Activated naive CD4-positive, alpha-beta T cell treated with anti-CD3 and anti-CD28 coated beads for 36 hours (primary cell): ENCODE measurements around the gene S100A7. TPM values are rescaled to one million over a fixed set of nuclear protein-coding genes. Genes with fewer than 3 reads are reported as not detected.
"Not testable (repeated sequence)": the region's sequence is repeated elsewhere in the genome, so short reads cannot be mapped to it uniquely, and the experiment has no call there.

Experiments used
- CTCF ChIA-PET: fragments of 350-600 bp; sonication (Branson Sonifier 250); formaldehyde crosslinking; loops from one replicate; lab custom pipeline; 2021; ENCODE audit warnings: antibody characterized with exemption; lab: Charles Lee
- DNase-seq: peaks from one replicate; pipeline ENCODE4 v3.0.0-alpha.2; 2020
- H3K27ac Mint-ChIP-seq: one replicate; pipeline ENCODE4 v1.8.0; 2021; ENCODE audit warnings: mild to moderate bottlenecking, mixed read lengths
- H3K27me3 Mint-ChIP-seq: one replicate; pipeline ENCODE4 v1.8.0; 2021; ENCODE audit warnings: low read depth, mixed read lengths
- H3K36me3 Mint-ChIP-seq: one replicate; pipeline ENCODE4 v1.8.0; 2021; ENCODE audit warnings: low read depth, mixed read lengths
- H3K4me1 Mint-ChIP-seq: one replicate; pipeline ENCODE4 v1.8.0; 2021; ENCODE audit warnings: low read depth, mixed read lengths
- H3K4me3 Mint-ChIP-seq: one replicate; pipeline ENCODE4 v1.8.0; 2021; ENCODE audit warnings: mild to moderate bottlenecking, moderate library complexity, mixed read lengths
- H3K9me3 Mint-ChIP-seq: one replicate; pipeline ENCODE4 v1.8.0; 2021; ENCODE audit warnings: mixed read lengths
- intact Hi-C: fragments of 100-400 bp; cut with micrococcal nuclease; formaldehyde crosslinking; loops from one replicate; pipeline ENCODE4 v1.15.1; 2023
- total RNA-seq, 2 experiments: library from RNA; stranded (reverse); gene quantifications; one replicate each; pipeline ENCODE4 v1.2.3, GENCODE V29; 2021

Gene S100A7
- total RNA-seq, 2 experiments from 2014 or later, result not detected

- Mint-ChIP-seq H3K4me3 (no peak overlapping the region), H3K4me1 (no peaks in the 10 kb centered on the region), H3K27ac (no peak overlapping the region)
These were observed 32.3 kb downstream of the S100A7 start for GRCh38 chr1:153428073-153428638.

GRCh38 chr1:153426809-153427208, 33.6 kb downstream of the S100A7 start:
- no peak for DNase-seq
- CTCF ChIA-PET, result no interaction called here
- intact Hi-C loops, result no loop called here
- Mint-ChIP-seq H3K4me3 (no peak overlapping the region), H3K9me3 (no peaks in the 10 kb centered on the region), H3K27me3 (peaks cover 22% of the 10 kb centered on the region), H3K36me3 (no peaks in the 10 kb centered on the region), H3K4me1 (no peaks in the 10 kb centered on the region), H3K27ac (no peak overlapping the region)

More at GRCh38 chr1:153428073-153428638, 32.3 kb downstream of the S100A7 start:
- intact Hi-C loops, result no loop called here
- H3K27me3 Mint-ChIP-seq, result peaks cover 22% of the 10 kb centered on the region
- H3K36me3 Mint-ChIP-seq, result no peaks in the 10 kb centered on the region
- H3K9me3 Mint-ChIP-seq, result no peaks in the 10 kb centered on the region
- DNase-seq, result no peak
- CTCF ChIA-PET, result no interaction called here

- CTCF ChIA-PET, result no interaction called here
- H3K36me3 Mint-ChIP-seq, result no peaks in the 10 kb centered on the region
- DNase-seq, result peak; percentile 84
- H3K4me1 Mint-ChIP-seq, result no peaks in the 10 kb centered on the region
- H3K9me3 Mint-ChIP-seq, result no peaks in the 10 kb centered on the region
- no peak overlapping the region for H3K27ac Mint-ChIP-seq
- H3K27me3 Mint-ChIP-seq, result peaks cover 27% of the 10 kb centered on the region
- H3K4me3 Mint-ChIP-seq, result no peak overlapping the region
- intact Hi-C loops, result loop anchor here (1.0 kb wide), 1 partner anchor 30 kb away; no protein-coding TSS in a partner anchor
These were observed 37.9 kb downstream of the S100A7 start for GRCh38 chr1:153422450-153423068.

GRCh38 chr1:153420306-153420705, 40.1 kb downstream of the S100A7 start:
- CTCF ChIA-PET, result interaction anchor here (1.7 kb wide), 1 partner anchor 67 kb away, joined by 4 read pairs; no protein-coding TSS in a partner anchor
- Mint-ChIP-seq H3K27me3 (peaks cover 21% of the 10 kb centered on the region), H3K9me3 (no peaks in the 10 kb centered on the region), H3K36me3 (no peaks in the 10 kb centered on the region), H3K27ac (no peak overlapping the region), H3K4me1 (no peaks in the 10 kb centered on the region), H3K4me3 (no peak overlapping the region)
- intact Hi-C loops, result no loop called here
- no peak for DNase-seq

- H3K36me3 Mint-ChIP-seq, H3K4me3 Mint-ChIP-seq, CTCF ChIA-PET, H3K9me3 Mint-ChIP-seq, DNase-seq, H3K4me1 Mint-ChIP-seq, H3K27ac Mint-ChIP-seq, intact Hi-C loops: not testable (repeated sequence)
- peaks cover 13% of the 10 kb centered on the region for H3K27me3 Mint-ChIP-seq
These were observed 41.0 kb downstream of the S100A7 start for GRCh38 chr1:153419436-153419793.

- H3K4me3 Mint-ChIP-seq, H3K27ac Mint-ChIP-seq, H3K9me3 Mint-ChIP-seq, H3K36me3 Mint-ChIP-seq, DNase-seq, CTCF ChIA-PET, intact Hi-C loops, H3K4me1 Mint-ChIP-seq: not testable (repeated sequence)
- peaks cover 13% of the 10 kb centered on the region for H3K27me3 Mint-ChIP-seq
These were observed 41.6 kb downstream of the S100A7 start for GRCh38 chr1:153418758-153419435.

- H3K27me3 Mint-ChIP-seq, result peaks cover 13% of the 10 kb centered on the region
- no peak overlapping the region for H3K4me3 Mint-ChIP-seq
- intact Hi-C loops, result no loop called here
- CTCF ChIA-PET, result no interaction called here
- H3K27ac Mint-ChIP-seq, result no peak overlapping the region
- no peak for DNase-seq
- H3K36me3 Mint-ChIP-seq, result no peaks in the 10 kb centered on the region
- no peaks in the 10 kb centered on the region for H3K4me1 Mint-ChIP-seq
- peaks cover 2% of the 10 kb centered on the region for H3K9me3 Mint-ChIP-seq
These were observed 43.1 kb downstream of the S100A7 start for GRCh38 chr1:153417136-153417888.

GRCh38 chr1:153415850-153416570, 44.4 kb downstream of the S100A7 start, which contains the start of gene S100A7A:
S100A7A (plus strand) TSS chr1:153416520; CDS start chr1:153418083, 1,563 bp downstream.
- H3K4me3 Mint-ChIP-seq, result no peak within 1 kb of the TSS
- H3K36me3 Mint-ChIP-seq, result no peaks in the 10 kb centered on the region
- H3K27ac Mint-ChIP-seq, result no peak within 1 kb of the TSS
- peaks cover 7% of the 10 kb centered on the region for H3K9me3 Mint-ChIP-seq
- peaks cover 13% of the 10 kb centered on the region for H3K27me3 Mint-ChIP-seq
- no peaks in the 10 kb centered on the region for H3K4me1 Mint-ChIP-seq
- CTCF ChIA-PET, result no interaction called here
- no peak for DNase-seq
- intact Hi-C loops, result no loop called here

- H3K36me3 Mint-ChIP-seq, DNase-seq, H3K27ac Mint-ChIP-seq, H3K27me3 Mint-ChIP-seq, H3K4me1 Mint-ChIP-seq, CTCF ChIA-PET, H3K4me3 Mint-ChIP-seq, intact Hi-C loops: not testable (repeated sequence)
- peaks cover 11% of the 10 kb centered on the region for H3K9me3 Mint-ChIP-seq
These were observed 46.5 kb downstream of the S100A7 start for GRCh38 chr1:153413961-153414360.

Other genes with a start within 250 kb of the S100A7 start
- not detected for gene PRR9, start 243.1 kb downstream of the S100A7 start, total RNA-seq
- gene LORICRIN, start 201.0 kb downstream of the S100A7 start, total RNA-seq, result not detected
- gene PGLYRP3, start 147.7 kb downstream of the S100A7 start, total RNA-seq, result not detected
- not detected for gene PGLYRP4, start 111.8 kb downstream of the S100A7 start, total RNA-seq
- 1 to 10 TPM; 1.7 to 2.6 TPM for gene S100A9, start 102.8 kb downstream of the S100A7 start, total RNA-seq
- not detected for gene S100A12, start 85.0 kb downstream of the S100A7 start, total RNA-seq
- not detected for gene S100A8, start 69.6 kb downstream of the S100A7 start, total RNA-seq
- not detected for gene S100A7A, start 44.1 kb downstream of the S100A7 start, total RNA-seq
- gene S100A6, start 75.3 kb upstream of the S100A7 start, total RNA-seq, result 100 to 1,000 TPM; 200 to 204 TPM
- under 1 TPM; 0.89 to 0.93 TPM for gene S100A5, start 80.3 kb upstream of the S100A7 start, total RNA-seq
- gene S100A4, start 85.2 kb upstream of the S100A7 start, total RNA-seq, result 10 to 100 TPM; 36.5 to 37.9 TPM
- gene S100A3, start 88.6 kb upstream of the S100A7 start, total RNA-seq, result not detected
- gene S100A2, start 105.2 kb upstream of the S100A7 start, total RNA-seq, result under 1 TPM; 0.74 to 0.77 TPM
- not detected for gene S100A16, start 152.5 kb upstream of the S100A7 start, total RNA-seq
- gene S100A14, start 155.7 kb upstream of the S100A7 start, total RNA-seq, result not detected
- 1 to 10 TPM; 6.6 to 7.0 TPM for gene S100A13, start 166.9 kb upstream of the S100A7 start, total RNA-seq
- not detected for gene S100A1, start 167.8 kb upstream of the S100A7 start, total RNA-seq
- gene CHTOP, start 173.4 kb upstream of the S100A7 start, total RNA-seq, result 10 to 100 TPM; 88.2 to 91.3 TPM
- 10 to 100 TPM; 24.4 to 26.2 TPM for gene SNAPIN, start 198.1 kb upstream of the S100A7 start, total RNA-seq
- 100 to 1,000 TPM; 346 to 357 TPM for gene ILF2, start 210.3 kb upstream of the S100A7 start, total RNA-seq
- gene NPR1, start 218.0 kb upstream of the S100A7 start, total RNA-seq, result under 1 TPM; 0.05 to 0.10 TPM